MM.1S (cell line): Measurements from ENCODE around the gene ATP10B.

ENCODE experiments used
- CTCF ChIP-seq: fragments of 300-600 bp; sonication (generic); IDR thresholded peaks from 2 replicates; pipeline ENCODE4 v1.5.1; 2016; ENCODE audit warnings: antibody characterized with exemption, low read length, mixed read lengths
- EZH2 ChIP-seq: fragments of 300-600 bp; sonication (generic); optimal IDR thresholded peaks from 2 replicates; pipeline ENCODE3; 2017; ENCODE audit warnings: low read depth, mild to moderate bottlenecking, antibody characterized with exemption, low read length, mixed read lengths
- EZH2phosphoT487 ChIP-seq: fragments of 300-600 bp; sonication (generic); IDR thresholded peaks from 2 replicates; pipeline ENCODE4 v1.6.1; 2018; ENCODE audit warnings: antibody characterized with exemption, low read length

GRCh38 chr5:160543395-160543794, 308.6 kb downstream of the ATP10B start:
- TF ChIP-seq CTCF, result no peak
- TF ChIP-seq EZH2, result no peak
- no peak for TF ChIP-seq EZH2phosphoT487
